SU-DHL-6 (cell line): ENCODE data around the gene ARAP1.

Source experiments
- H2AFZ ChIP-seq: fragments of 200-600 bp; sonication (generic); 2 replicates; pipeline ENCODE4 v1.6.1; 2014; ENCODE audit warnings: low read depth, mild to moderate bottlenecking, moderate library complexity, mixed read lengths, antibody characterized with exemption, low read length; ENCODE audit not compliant: severe bottlenecking
- H3F3A ChIP-seq: fragments of 200-600 bp; shearing (Covaris generic); 2 replicates; pipeline ENCODE4 v1.6.0; 2016; ENCODE audit warnings: antibody characterized with exemption, mild to moderate bottlenecking; ENCODE audit not compliant: insufficient read depth
- H3K27ac ChIP-seq: fragments of 200-600 bp; sonication (generic); 2 replicates; pipeline ENCODE4 v1.5.1; 2016; ENCODE audit warnings: low read depth, mild to moderate bottlenecking, low read length, moderate library complexity, mixed read lengths
- H3K27me3 ChIP-seq: fragments of 200-600 bp; sonication (generic), shearing (Covaris generic); 2 replicates; pipeline ENCODE4 v1.6.0; 2014; ENCODE audit warnings: mild to moderate bottlenecking, low read length
- H3K36me3 ChIP-seq: fragments of 200-600 bp; sonication (generic); 2 replicates; pipeline ENCODE4 v1.6.1; 2014; ENCODE audit warnings: mild to moderate bottlenecking, low read length, mixed read lengths
- H3K4me2 ChIP-seq: fragments of 300-600, 200-600 bp; shearing (Covaris generic), sonication (generic); 2 replicates; pipeline ENCODE4 v1.6.0; 2014; ENCODE audit warnings: low read length, low read depth, mild to moderate bottlenecking; ENCODE audit not compliant: poor library complexity, severe bottlenecking
- H3K4me3 ChIP-seq: fragments of 200-600 bp; sonication (generic); 2 replicates; pipeline ENCODE4 v1.5.1; 2014; ENCODE audit warnings: antibody characterized with exemption, low read length, mild to moderate bottlenecking, mixed read lengths; ENCODE audit not compliant: insufficient read depth, poor library complexity, severe bottlenecking
- H3K79me2 ChIP-seq: fragments of 200-600 bp; sonication (generic); 2 replicates; pipeline ENCODE4 v1.6.1; 2014; ENCODE audit warnings: mild to moderate bottlenecking, low read length, moderate library complexity; ENCODE audit not compliant: insufficient read depth
- H3K9ac ChIP-seq: fragments of 200-600 bp; sonication (generic); 2 replicates; pipeline ENCODE4 v1.7.0; 2014; ENCODE audit warnings: mild to moderate bottlenecking, low read length
- H3K9me2 ChIP-seq: fragments of 200-600 bp; sonication (generic); replicated peaks from 2 replicates; pipeline ENCODE4 v1.6.1; 2014; ENCODE audit warnings: low read length; ENCODE audit not compliant: insufficient read depth
- H3K9me3 ChIP-seq: fragments of 200-600 bp; sonication (generic); 2 replicates; pipeline ENCODE4 v1.6.1; 2014; ENCODE audit warnings: low read length, mixed read lengths; ENCODE audit not compliant: insufficient read depth
- H4K20me1 ChIP-seq: fragments of 200-600 bp; sonication (generic); 2 replicates; pipeline ENCODE4 v1.6.1; 2014; ENCODE audit warnings: low read depth, mild to moderate bottlenecking, antibody characterized with exemption, low read length, moderate library complexity, mixed read lengths
- EZH2phosphoT487 ChIP-seq: fragments of 200-600 bp; sonication (generic), shearing (Covaris generic); conservative IDR thresholded peaks from 2 replicates; pipeline ENCODE4 v1.6.1; 2018; ENCODE audit warnings: mild to moderate bottlenecking, antibody characterized with exemption, low read length, moderate library complexity, mixed read lengths
- TF ChIP-seq, protein P1 (sequence below): fragments of 200-600 bp; sonication (generic); IDR thresholded peaks from one replicate; pipeline ENCODE4 v1.5.1; 2017; ENCODE audit warnings: antibody characterized with exemption, mild to moderate bottlenecking, low read length, moderate library complexity; ENCODE audit not compliant: insufficient read depth, poor library complexity, severe bottlenecking

The ARAP1 gene

GRCh38 chr11:72704783-72705265, 47.4 kb downstream of the ARAP1 start:
- no peak overlapping the region for H3K4me2 ChIP-seq
- H3K36me3 ChIP-seq = no peaks in the 10 kb centered on the region
- H3K27me3 ChIP-seq = no peaks in the 10 kb centered on the region
- no peaks in the 10 kb centered on the region for H4K20me1 ChIP-seq
- H2AFZ ChIP-seq = no peak overlapping the region
- H3K9ac ChIP-seq = no peak overlapping the region
- H3K9me3 ChIP-seq = no peaks in the 10 kb centered on the region
- H3K27ac ChIP-seq = no peak overlapping the region
- H3K79me2 ChIP-seq = no peaks in the 10 kb centered on the region
- H3K4me3 ChIP-seq = no peak overlapping the region
- no peak for TF ChIP-seq EZH2phosphoT487
- TF ChIP-seq, protein P1, sequence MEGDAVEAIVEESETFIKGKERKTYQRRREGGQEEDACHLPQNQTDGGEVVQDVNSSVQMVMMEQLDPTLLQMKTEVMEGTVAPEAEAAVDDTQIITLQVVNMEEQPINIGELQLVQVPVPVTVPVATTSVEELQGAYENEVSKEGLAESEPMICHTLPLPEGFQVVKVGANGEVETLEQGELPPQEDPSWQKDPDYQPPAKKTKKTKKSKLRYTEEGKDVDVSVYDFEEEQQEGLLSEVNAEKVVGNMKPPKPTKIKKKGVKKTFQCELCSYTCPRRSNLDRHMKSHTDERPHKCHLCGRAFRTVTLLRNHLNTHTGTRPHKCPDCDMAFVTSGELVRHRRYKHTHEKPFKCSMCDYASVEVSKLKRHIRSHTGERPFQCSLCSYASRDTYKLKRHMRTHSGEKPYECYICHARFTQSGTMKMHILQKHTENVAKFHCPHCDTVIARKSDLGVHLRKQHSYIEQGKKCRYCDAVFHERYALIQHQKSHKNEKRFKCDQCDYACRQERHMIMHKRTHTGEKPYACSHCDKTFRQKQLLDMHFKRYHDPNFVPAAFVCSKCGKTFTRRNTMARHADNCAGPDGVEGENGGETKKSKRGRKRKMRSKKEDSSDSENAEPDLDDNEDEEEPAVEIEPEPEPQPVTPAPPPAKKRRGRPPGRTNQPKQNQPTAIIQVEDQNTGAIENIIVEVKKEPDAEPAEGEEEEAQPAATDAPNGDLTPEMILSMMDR = no peak
- H3F3A ChIP-seq = no peaks in the 10 kb centered on the region
- no peaks in the 10 kb centered on the region for H3K9me2 ChIP-seq

- no peaks in the 10 kb centered on the region for H4K20me1 ChIP-seq
- no peaks in the 10 kb centered on the region for H3K36me3 ChIP-seq
- no peaks in the 10 kb centered on the region for H3K9me3 ChIP-seq
- H2AFZ ChIP-seq = no peak overlapping the region
- H3K9me2 ChIP-seq = no peaks in the 10 kb centered on the region
- H3K27me3 ChIP-seq = no peaks in the 10 kb centered on the region
- H3K27ac ChIP-seq = no peak overlapping the region
- H3K4me2 ChIP-seq = no peak overlapping the region
- no peak overlapping the region for H3K9ac ChIP-seq
- no peak overlapping the region for H3K4me3 ChIP-seq
- no peaks in the 10 kb centered on the region for H3F3A ChIP-seq
- H3K79me2 ChIP-seq = no peaks in the 10 kb centered on the region
- TF ChIP-seq, protein P1 = no peak
- TF ChIP-seq EZH2phosphoT487 = no peak
Measured at GRCh38 chr11:72704028-72704782, 48.0 kb downstream of the ARAP1 start.

- Histone ChIP-seq H3K4me2 (no peak overlapping the region), H3K9me2 (no peaks in the 10 kb centered on the region), H3K36me3 (no peaks in the 10 kb centered on the region)
Measured at GRCh38 chr11:72703267-72704008, 48.8 kb downstream of the ARAP1 start.

More at GRCh38 chr11:72703267-72704008, 48.8 kb downstream of the ARAP1 start:
- Histone ChIP-seq H3K4me3 (no peak overlapping the region), H3K27ac (no peak overlapping the region), H3F3A (no peaks in the 10 kb centered on the region), H3K79me2 (no peaks in the 10 kb centered on the region), H3K27me3 (no peaks in the 10 kb centered on the region), H2AFZ (no peak overlapping the region), H4K20me1 (no peaks in the 10 kb centered on the region), H3K9ac (no peak overlapping the region), H3K9me3 (no peaks in the 10 kb centered on the region)
- no peak for TF ChIP-seq EZH2phosphoT487
- TF ChIP-seq, protein P1 = no peak
